Measurements from ENCODE around the gene ADAM30.

Gene ADAM30

DNA sequence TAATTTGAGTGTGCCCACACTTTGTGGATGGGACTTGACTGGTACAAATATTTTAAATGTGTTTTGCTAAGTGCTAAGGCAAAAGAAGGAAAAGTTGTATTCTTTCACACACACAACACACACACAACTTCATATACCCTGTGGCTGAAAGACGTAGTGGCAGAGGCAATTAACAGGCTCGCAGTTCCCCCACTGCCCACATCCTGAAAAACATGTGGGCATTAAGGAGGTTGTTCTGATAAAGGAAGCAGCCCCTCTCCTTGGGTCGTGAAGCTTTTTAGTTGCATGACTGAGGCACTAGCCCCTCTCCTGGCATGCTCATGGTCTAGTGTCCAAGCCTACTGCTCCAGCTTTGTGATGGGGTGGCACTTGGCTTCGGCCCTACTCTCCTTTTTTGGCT lies 14.3 kb upstream of the ADAM30 start:
- TF ChIP-seq, protein P1, sequence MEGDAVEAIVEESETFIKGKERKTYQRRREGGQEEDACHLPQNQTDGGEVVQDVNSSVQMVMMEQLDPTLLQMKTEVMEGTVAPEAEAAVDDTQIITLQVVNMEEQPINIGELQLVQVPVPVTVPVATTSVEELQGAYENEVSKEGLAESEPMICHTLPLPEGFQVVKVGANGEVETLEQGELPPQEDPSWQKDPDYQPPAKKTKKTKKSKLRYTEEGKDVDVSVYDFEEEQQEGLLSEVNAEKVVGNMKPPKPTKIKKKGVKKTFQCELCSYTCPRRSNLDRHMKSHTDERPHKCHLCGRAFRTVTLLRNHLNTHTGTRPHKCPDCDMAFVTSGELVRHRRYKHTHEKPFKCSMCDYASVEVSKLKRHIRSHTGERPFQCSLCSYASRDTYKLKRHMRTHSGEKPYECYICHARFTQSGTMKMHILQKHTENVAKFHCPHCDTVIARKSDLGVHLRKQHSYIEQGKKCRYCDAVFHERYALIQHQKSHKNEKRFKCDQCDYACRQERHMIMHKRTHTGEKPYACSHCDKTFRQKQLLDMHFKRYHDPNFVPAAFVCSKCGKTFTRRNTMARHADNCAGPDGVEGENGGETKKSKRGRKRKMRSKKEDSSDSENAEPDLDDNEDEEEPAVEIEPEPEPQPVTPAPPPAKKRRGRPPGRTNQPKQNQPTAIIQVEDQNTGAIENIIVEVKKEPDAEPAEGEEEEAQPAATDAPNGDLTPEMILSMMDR (IDR thresholded peaks at IDR 0.05; ENCODE audit: low read depth, low read length, missing control alignments), result no peak
- no peak for DNase-seq (ENCODE audit: low read depth)
- in situ Hi-C loops (cut with HindIII; ENCODE audit: low sequenced_read_pairs), result no loop called here
- H3K4me3 ChIP-seq (ENCODE audit: low read depth, low read length), result no peak overlapping the region

DNA sequence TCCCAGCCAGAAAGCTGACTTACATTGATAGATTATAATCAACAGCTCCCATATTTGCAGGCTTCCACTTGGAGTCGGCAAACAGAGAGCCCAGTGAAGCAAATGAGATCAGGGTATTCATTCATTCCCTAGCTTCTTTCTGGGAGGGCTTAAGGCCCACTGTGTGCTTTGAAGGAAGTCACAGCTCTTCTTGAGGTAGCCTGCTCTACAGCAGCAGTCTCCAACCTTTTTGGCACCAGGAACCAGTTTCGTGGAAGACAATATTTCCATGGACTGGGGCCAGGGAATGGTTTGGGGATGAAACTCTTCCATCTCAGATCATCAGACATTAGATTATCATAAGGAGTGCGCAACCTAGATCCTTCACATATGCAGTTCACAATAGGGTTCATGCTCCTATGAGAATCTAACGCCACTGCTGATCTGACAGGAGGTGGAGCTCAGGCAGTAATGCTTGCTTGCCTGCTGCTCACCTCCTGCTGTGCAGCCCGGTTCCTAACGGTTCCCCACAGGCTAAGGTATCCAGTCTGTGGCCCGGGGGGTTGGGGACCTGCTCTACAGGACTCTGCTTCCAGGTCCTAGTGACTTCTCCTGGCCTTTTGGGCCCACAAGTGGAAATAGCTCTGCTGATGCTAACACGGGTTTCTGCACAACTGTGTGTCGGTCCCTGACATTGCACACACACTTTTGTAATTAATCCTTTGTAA lies 13.7 kb upstream of the ADAM30 start:
- in situ Hi-C loops (cut with HindIII; ENCODE audit: low sequenced_read_pairs), result no loop called here
- DNase-seq (ENCODE audit: low read depth), result no peak
- TF ChIP-seq, protein P1 (IDR thresholded peaks at IDR 0.05; ENCODE audit: low read depth, low read length, missing control alignments), result no peak
- no peak overlapping the region for H3K4me3 ChIP-seq (ENCODE audit: low read depth, low read length)

DNA sequence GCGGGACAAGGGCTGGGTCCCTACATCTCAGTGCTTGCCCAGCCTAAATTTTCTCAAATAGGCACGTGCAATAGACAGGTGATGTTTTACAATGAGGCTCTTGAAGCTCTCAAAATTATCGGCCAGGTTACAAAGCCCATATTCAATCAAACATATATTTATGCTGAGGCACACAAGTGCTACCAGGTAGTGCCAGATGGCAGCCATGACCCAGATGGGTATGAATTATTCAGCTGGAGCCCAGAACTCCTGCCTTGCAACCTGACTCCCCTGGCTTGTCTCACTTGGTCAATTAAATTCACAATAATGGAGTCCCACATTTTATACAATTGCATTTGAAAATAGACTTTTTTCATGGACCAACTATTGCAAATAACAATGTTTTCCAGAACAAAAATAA lies 12.3 kb upstream of the ADAM30 start:
- in situ Hi-C loops (cut with HindIII; ENCODE audit: low sequenced_read_pairs), result no loop called here
- TF ChIP-seq, protein P1 (IDR thresholded peaks at IDR 0.05; ENCODE audit: low read depth, low read length, missing control alignments), result no peak
- H3K4me3 ChIP-seq (ENCODE audit: low read depth, low read length), result no peak overlapping the region
- no peak for DNase-seq (ENCODE audit: low read depth)

DNA sequence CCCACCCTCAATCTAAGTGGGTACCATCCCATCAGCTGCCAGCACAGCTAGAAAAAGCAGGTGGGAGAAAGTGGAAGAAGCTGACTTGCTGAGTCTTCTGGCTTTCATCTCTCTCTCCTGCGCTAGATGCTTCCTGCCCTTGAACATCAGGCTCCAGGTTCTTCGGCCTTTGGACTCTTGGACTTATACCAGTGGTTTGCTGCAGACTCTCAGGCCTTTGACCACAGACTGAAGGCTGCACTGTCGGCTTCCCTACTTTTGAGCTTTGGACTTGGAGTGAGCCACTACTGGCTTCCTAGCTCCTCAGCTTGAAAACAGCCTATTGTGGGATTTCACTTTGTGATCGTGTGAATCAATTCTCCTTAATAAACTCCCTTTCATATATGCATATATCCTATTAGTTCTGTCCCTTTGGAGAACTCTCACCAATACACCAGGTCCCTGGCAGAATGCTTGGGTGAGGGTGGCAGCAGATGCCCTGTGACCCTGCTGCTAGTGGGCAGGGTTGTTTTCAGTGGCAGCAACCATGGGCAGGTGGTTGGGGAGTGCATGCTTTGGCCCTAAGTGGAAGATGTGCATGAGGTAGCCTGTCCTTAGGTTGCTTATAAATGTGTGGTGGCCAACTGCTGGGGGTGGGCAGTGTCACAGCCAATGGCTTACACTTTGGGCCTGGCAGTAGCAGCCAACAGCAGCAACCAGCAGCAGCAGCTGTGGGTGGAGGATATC lies 10.8 kb upstream of the ADAM30 start:
- TF ChIP-seq, protein P1 (IDR thresholded peaks at IDR 0.05; ENCODE audit: low read depth, low read length, missing control alignments), result no peak
- no peak for DNase-seq (ENCODE audit: low read depth)
- in situ Hi-C loops (cut with HindIII; ENCODE audit: low sequenced_read_pairs), result no loop called here
- H3K4me3 ChIP-seq (ENCODE audit: low read depth, low read length), result no peak overlapping the region

DNA sequence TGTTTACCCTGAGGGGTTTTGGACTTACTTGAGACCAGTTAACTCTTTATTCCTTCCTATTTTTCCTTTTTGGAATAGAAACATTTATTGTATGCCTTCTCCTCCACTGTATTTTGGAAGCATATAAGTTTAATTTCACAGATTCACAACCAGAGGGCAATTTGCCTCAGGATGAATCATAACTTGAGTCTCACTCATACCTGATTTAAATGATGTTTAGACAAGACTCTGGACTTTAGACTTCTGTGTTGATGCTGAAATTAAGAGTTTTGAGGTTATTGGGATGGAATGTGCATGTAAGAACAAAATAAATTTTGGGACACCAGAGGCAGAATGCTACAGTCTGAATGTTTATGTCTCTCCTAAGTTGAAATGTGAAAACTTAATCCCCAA lies 7.1 kb upstream of the ADAM30 start:
- H3K4me3 ChIP-seq (ENCODE audit: low read depth, low read length), result no peak overlapping the region
- no peak for DNase-seq (ENCODE audit: low read depth)
- TF ChIP-seq, protein P1 (IDR thresholded peaks at IDR 0.05; ENCODE audit: low read depth, low read length, missing control alignments), result no peak
- in situ Hi-C loops (cut with HindIII; ENCODE audit: low sequenced_read_pairs), result no loop called here

DNA sequence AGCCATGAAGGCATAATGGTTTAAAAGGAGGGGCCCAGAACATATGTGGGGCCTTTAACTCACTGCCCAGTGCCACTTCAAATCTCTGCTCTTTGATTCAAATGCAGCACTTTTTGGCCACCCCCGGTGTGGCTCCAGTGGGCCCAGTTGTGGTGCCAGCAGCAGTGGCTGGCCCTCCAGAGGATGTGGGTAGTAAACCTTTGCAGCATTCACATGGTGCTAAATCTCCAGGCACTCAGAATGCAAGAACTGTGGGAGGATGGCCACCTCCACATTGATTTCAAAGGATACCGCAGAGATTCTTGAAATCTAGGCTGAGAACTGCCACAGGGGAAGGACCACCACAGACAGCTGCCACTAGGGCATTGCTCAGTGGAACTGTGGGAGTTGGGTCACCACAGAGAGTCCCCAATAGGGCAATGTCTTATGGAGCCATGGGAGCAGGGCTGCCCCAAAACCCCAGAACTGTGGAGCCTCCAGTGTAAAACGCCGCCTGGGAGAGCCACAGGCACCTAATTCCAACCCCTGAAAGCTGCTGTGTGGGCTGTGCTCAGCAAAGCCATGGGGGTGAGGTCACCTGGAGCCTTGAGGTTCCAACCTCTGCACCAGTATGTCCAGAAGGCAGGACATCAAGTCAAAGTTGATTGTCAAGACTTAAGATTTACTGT lies 6.6 kb upstream of the ADAM30 start:
- TF ChIP-seq, protein P1 (IDR thresholded peaks at IDR 0.05; ENCODE audit: low read depth, low read length, missing control alignments), result no peak
- no peak overlapping the region for H3K4me3 ChIP-seq (ENCODE audit: low read depth, low read length)
- in situ Hi-C loops (cut with HindIII; ENCODE audit: low sequenced_read_pairs), result no loop called here
- DNase-seq (ENCODE audit: low read depth), result no peak
